Trophoblast cell (in vitro differentiated cells and primary cell): ENCODE data around the gene RNF157.
A peak's percentile ranks its signal among the peaks of the same experiment; 100 is the strongest.

Experiments
- DNase-seq, 2 donors: peaks; one replicate each; pipeline ENCODE4 v3.0.0-alpha.2; 2016
- H2AFZ ChIP-seq: 2 replicates; pipeline ENCODE4 v1.6.1; 2013; ENCODE audit warnings: low read length, moderate library complexity, mild to moderate bottlenecking; ENCODE audit not compliant: insufficient read depth, poor library complexity
- H2AK5ac ChIP-seq: 2 replicates; pipeline ENCODE4 v1.6.1; 2013; ENCODE audit warnings: mild to moderate bottlenecking, low read length
- H2BK120ac ChIP-seq: 2 replicates; pipeline ENCODE4 v1.6.1; 2013; ENCODE audit warnings: low read length, mild to moderate bottlenecking, moderate library complexity; ENCODE audit not compliant: insufficient read depth, poor library complexity
- H2BK12ac ChIP-seq: 2 replicates; pipeline ENCODE4 v1.6.1; 2013; ENCODE audit warnings: mild to moderate bottlenecking, low read length, moderate library complexity
- H2BK5ac ChIP-seq: 2 replicates; pipeline ENCODE4 v1.6.1; 2013; ENCODE audit warnings: low read length, low read depth, moderate library complexity, mild to moderate bottlenecking; ENCODE audit not compliant: poor library complexity
- H3K14ac ChIP-seq: 2 replicates; pipeline ENCODE4 v1.6.1; 2013; ENCODE audit warnings: mild to moderate bottlenecking, low read length
- H3K18ac ChIP-seq: 2 replicates; pipeline ENCODE4 v1.6.1; 2013; ENCODE audit warnings: mild to moderate bottlenecking, low read length
- H3K23ac ChIP-seq: 2 replicates; pipeline ENCODE4 v1.6.1; 2013; ENCODE audit warnings: low read length
- H3K27ac ChIP-seq: 2 replicates; pipeline ENCODE4 v1.5.1; 2013; ENCODE audit warnings: low read depth, mild to moderate bottlenecking, inconsistent platforms, low read length, moderate library complexity
- H3K27me3 ChIP-seq: 2 replicates; pipeline ENCODE4 v1.6.1; 2013; ENCODE audit warnings: inconsistent platforms, mild to moderate bottlenecking, low read length, moderate library complexity; ENCODE audit not compliant: insufficient read depth
- H3K36me3 ChIP-seq, 2 experiments: 1 replicate in 1 of 2; 2 replicates in 1 of 2; pipeline ENCODE4 v1.6.1; 2013; ENCODE audit warnings: low read length in 2 of 2, mild to moderate bottlenecking in 2 of 2, moderate library complexity in 1 of 2; ENCODE audit not compliant: insufficient read depth in 2 of 2, control insufficient read depth in 1 of 2
- H3K4ac ChIP-seq: 2 replicates; pipeline ENCODE4 v1.6.1; 2013; ENCODE audit warnings: low read depth, mild to moderate bottlenecking, low read length, moderate library complexity
- H3K4me1 ChIP-seq, 2 experiments: 1 replicate in 1 of 2; 2 replicates in 1 of 2; pipeline ENCODE4 v1.6.1; 2013; ENCODE audit warnings: low read length in 2 of 2, mild to moderate bottlenecking in 2 of 2, moderate library complexity in 1 of 2; ENCODE audit not compliant: insufficient read depth in 2 of 2, control insufficient read depth in 1 of 2
- H3K4me2 ChIP-seq: 2 replicates; pipeline ENCODE4 v1.6.1; 2013; ENCODE audit warnings: inconsistent platforms, mild to moderate bottlenecking, low read length, moderate library complexity
- H3K4me3 ChIP-seq: 2 replicates; pipeline ENCODE4 v1.5.1; 2013; ENCODE audit warnings: mild to moderate bottlenecking, low read depth, low read length, inconsistent platforms
- H3K79me1 ChIP-seq: one replicate; pipeline ENCODE4 v1.6.1; 2013; ENCODE audit warnings: low read length
- H3K79me2 ChIP-seq: 2 replicates; pipeline ENCODE4 v1.6.1; 2013; ENCODE audit warnings: low read length, mild to moderate bottlenecking; ENCODE audit not compliant: control insufficient read depth, insufficient read depth, poor library complexity
- H3K9ac ChIP-seq: 2 replicates; pipeline ENCODE4 v1.6.1; 2013; ENCODE audit warnings: mild to moderate bottlenecking, low read length
- H3K9me3 ChIP-seq: 2 replicates; pipeline ENCODE4 v1.6.1; 2013; ENCODE audit warnings: low read depth, mild to moderate bottlenecking, control low read depth, inconsistent platforms, low read length; ENCODE audit not compliant: insufficient read depth
- H4K12ac ChIP-seq: 2 replicates; pipeline ENCODE4 v1.6.1; 2013; ENCODE audit warnings: low read depth, mild to moderate bottlenecking, low read length, moderate library complexity
- H4K8ac ChIP-seq: 2 replicates; pipeline ENCODE4 v1.6.1; 2013; ENCODE audit warnings: low read depth, mild to moderate bottlenecking, low read length, moderate library complexity
- H4K91ac ChIP-seq: one replicate; pipeline ENCODE4 v1.6.1; 2013; ENCODE audit warnings: low read depth, mild to moderate bottlenecking, low read length, moderate library complexity
- WGBS: extraction: QIAGEN DNeasy Blood & Tissue Kit; methylation state at CpG from one replicate; pipeline ENCODE4 v1.1.7; 2013; ENCODE audit warnings: missing lambda C conversion rate; ENCODE audit not compliant: insufficient read length, insufficient coverage; ENCODE audit errors: extremely low coverage; 5-methylcytosine and 5-hydroxymethylcytosine counted together

The RNF157 gene

DNA sequence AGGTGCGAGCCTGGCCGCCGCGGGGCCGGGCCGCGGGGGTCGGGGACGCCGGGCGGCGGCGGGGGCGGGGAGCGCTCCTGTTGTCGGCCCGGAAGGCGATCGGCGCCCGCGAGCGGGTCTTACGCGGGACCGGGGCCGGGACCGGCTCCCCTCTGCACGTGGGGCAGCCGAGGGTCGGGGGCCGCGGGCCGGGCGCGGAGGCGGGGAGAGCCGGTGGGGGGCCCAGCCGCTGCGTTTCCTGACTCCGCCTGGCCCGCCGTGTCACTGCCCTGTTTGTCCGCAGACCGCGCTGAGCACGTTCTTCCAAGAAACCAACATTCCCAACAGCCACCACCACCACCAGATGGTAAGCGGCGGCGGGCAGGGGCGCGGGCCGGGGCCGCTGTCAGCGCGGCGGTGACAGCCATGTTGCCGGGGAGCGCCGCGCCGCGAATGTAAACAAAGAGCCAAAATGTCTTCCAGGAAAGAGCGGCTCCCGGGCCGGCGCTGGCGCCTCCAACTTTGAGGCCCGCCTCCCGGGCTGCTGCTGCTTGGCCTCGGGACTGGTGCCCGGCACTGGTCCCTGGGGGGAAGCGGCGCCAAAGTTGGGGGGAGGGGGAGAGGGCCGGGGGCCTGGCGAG, 25.4 kb upstream of the RNF157 start:
- Histone ChIP-seq H3K79me1 (peaks cover 35% of the 10 kb centered on the region), H3K9me3 (no peaks in the 10 kb centered on the region), H2BK120ac (peak overlapping the region; percentile 18), H3K18ac (peak overlapping the region; percentile 90), H3K4me2 (peak overlapping the region; percentile 76), H4K91ac (peak overlapping the region; percentile 81), H3K4me3 (peak overlapping the region; percentile 97), H3K4me1 (peaks cover 41 to 50% of the 10 kb centered on the region in 2 experiments), H2BK12ac (no peak overlapping the region), H3K27ac (peak overlapping the region; percentile 92), H4K12ac (peak overlapping the region; percentile 58), H4K8ac (peak overlapping the region; percentile 77), H2AK5ac (no peak overlapping the region), H3K79me2 (peaks cover 6% of the 10 kb centered on the region), H3K9ac (peak overlapping the region; percentile 88), H3K27me3 (no peaks in the 10 kb centered on the region), H2BK5ac (peak overlapping the region; percentile 90), H3K36me3 (peaks cover 10 to 14% of the 10 kb centered on the region in 2 experiments), H3K4ac (peak overlapping the region; percentile 57), H3K14ac (peak overlapping the region; percentile 89), H2AFZ (peak overlapping the region; percentile 43), H3K23ac (no peak overlapping the region)
- no CpG with 5 or more reads among the region's 76 CpGs for WGBS
- peak in 1 of 2 donors; percentile 59 for DNase-seq

GRCh38 chr17:76264755-76265623, 24.7 kb upstream of the RNF157 start, which contains the start of gene UBALD2:
TSS of gene UBALD2 (plus strand) at chr17:76265348. CDS start at chr17:76265506, 158 bp downstream.
- Histone ChIP-seq H3K79me2 (peaks cover 6% of the 10 kb centered on the region), H3K9ac (peak within 1 kb of the TSS; percentile 88), H3K18ac (peak within 1 kb of the TSS; percentile 90), H3K27me3 (no peaks in the 10 kb centered on the region), H3K4me2 (peak within 1 kb of the TSS; percentile 76), H4K91ac (peak within 1 kb of the TSS; percentile 81), H2AFZ (peak within 1 kb of the TSS; percentile 43), H3K36me3 (peaks cover 7 to 11% of the 10 kb centered on the region in 2 experiments), H3K4me3 (peak within 1 kb of the TSS; percentile 97), H2BK5ac (peak within 1 kb of the TSS; percentile 90), H2BK12ac (no peak within 1 kb of the TSS), H3K27ac (peak within 1 kb of the TSS; percentile 92), H3K9me3 (no peaks in the 10 kb centered on the region), H3K4ac (peak within 1 kb of the TSS; percentile 57), H3K79me1 (peaks cover 35% of the 10 kb centered on the region), H4K8ac (peak within 1 kb of the TSS; percentile 77), H2BK120ac (peak within 1 kb of the TSS; percentile 65), H3K23ac (no peak within 1 kb of the TSS), H3K4me1 (peaks cover 41 to 50% of the 10 kb centered on the region in 2 experiments), H4K12ac (peak within 1 kb of the TSS; percentile 58), H3K14ac (peak within 1 kb of the TSS; percentile 89), H2AK5ac (peak within 1 kb of the TSS; percentile 59)
- DNase-seq, result peak; percentile 100
- WGBS, result no CpG with 5 or more reads among the region's 94 CpGs

- H2BK12ac ChIP-seq, result no peak overlapping the region
- H2BK120ac ChIP-seq, result peak overlapping the region; percentile 65
- no peak overlapping the region for H3K4ac ChIP-seq
These were observed 24.1 kb upstream of the RNF157 start for GRCh38 chr17:76264425-76264754.

DNA sequence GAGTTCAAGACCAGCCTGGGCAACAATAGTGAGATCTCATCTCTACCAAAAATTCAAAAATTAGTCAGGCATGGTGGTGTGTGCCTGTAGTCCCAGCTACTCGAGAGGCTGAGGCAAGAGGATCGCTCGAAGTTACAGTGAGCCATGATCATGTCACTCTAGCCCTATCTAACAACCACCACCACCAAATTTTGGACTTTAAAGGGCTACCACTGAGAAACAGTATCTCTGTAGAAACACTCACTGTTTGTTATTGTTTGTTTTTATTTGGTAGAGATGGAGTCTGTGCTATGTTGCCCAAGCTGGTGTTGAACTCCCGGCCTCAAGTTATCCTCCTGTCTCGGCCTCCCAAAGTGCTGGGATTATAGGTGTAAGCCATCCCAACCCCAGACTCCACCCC, 23.6 kb upstream of the RNF157 start:
- Histone ChIP-seq H3K4me3 (no peak overlapping the region), H3K79me1 (peaks cover 35% of the 10 kb centered on the region), H2BK12ac (peak overlapping the region; percentile 50), H4K91ac (peak overlapping the region; percentile 75), H3K23ac (no peak overlapping the region), H2BK5ac (peak overlapping the region; percentile 76), H3K18ac (no peak overlapping the region), H3K4me2 (no peak overlapping the region), H2AK5ac (no peak overlapping the region), H3K4ac (no peak overlapping the region), H2BK120ac (peak overlapping the region; percentile 80), H3K9ac (no peak overlapping the region), H4K12ac (no peak overlapping the region), H3K14ac (peak overlapping the region; percentile 54), H3K36me3 (peaks cover 0 to 3% of the 10 kb centered on the region in 2 experiments), H3K4me1 (peaks cover 37 to 41% of the 10 kb centered on the region in 2 experiments), H3K9me3 (no peaks in the 10 kb centered on the region), H3K79me2 (peaks cover 6% of the 10 kb centered on the region), H4K8ac (no peak overlapping the region), H2AFZ (no peak overlapping the region), H3K27me3 (no peaks in the 10 kb centered on the region), H3K27ac (no peak overlapping the region)
- no CpG with 5 or more reads among the region's 5 CpGs for WGBS
- DNase-seq, result peak in 1 of 2 donors; percentile 52

More at GRCh38 chr17:76264425-76264754, 24.1 kb upstream of the RNF157 start:
- H3K79me2 ChIP-seq, result peaks cover 6% of the 10 kb centered on the region
- H3K27ac ChIP-seq, result peak overlapping the region; percentile 75
- peak overlapping the region; percentile 65 for H3K14ac ChIP-seq
- H2AFZ ChIP-seq, result no peak overlapping the region
- peak overlapping the region; percentile 57 for H3K4me2 ChIP-seq
- H3K79me1 ChIP-seq, result peaks cover 35% of the 10 kb centered on the region
- H3K36me3 ChIP-seq, result peaks cover under 1 to 6% of the 10 kb centered on the region in 2 experiments
- no peak overlapping the region for H3K9ac ChIP-seq
- H3K9me3 ChIP-seq, result no peaks in the 10 kb centered on the region
- no CpG with 5 or more reads among the region's 9 CpGs for WGBS
- DNase-seq, result peak in 1 of 2 donors; percentile 25
- H4K91ac ChIP-seq, result peak overlapping the region; percentile 48
- no peak overlapping the region for H2BK5ac ChIP-seq
- no peak overlapping the region for H4K12ac ChIP-seq
- peaks cover 41 to 46% of the 10 kb centered on the region in 2 experiments for H3K4me1 ChIP-seq
- no peak overlapping the region for H3K4me3 ChIP-seq
- H4K8ac ChIP-seq, result no peak overlapping the region
- no peak overlapping the region for H3K23ac ChIP-seq
- no peak overlapping the region for H3K18ac ChIP-seq
- H2AK5ac ChIP-seq, result no peak overlapping the region
- no peaks in the 10 kb centered on the region for H3K27me3 ChIP-seq
